ENCODE results near the gene TMEM30B. TPM values are rescaled to one million over a fixed set of nuclear protein-coding genes. Genes with fewer than 3 reads are reported as not detected.

TMEM30B gene, protein sequence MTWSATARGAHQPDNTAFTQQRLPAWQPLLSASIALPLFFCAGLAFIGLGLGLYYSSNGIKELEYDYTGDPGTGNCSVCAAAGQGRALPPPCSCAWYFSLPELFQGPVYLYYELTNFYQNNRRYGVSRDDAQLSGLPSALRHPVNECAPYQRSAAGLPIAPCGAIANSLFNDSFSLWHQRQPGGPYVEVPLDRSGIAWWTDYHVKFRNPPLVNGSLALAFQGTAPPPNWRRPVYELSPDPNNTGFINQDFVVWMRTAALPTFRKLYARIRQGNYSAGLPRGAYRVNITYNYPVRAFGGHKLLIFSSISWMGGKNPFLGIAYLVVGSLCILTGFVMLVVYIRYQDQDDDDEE
- total RNA-seq, result 0.10 and 0.20 TPM in 2 replicates

GRCh38 chr14:61281186-61281947 lies at the start of gene TMEM30B:
Gene TMEM30B, minus strand, starts transcription at chr14:61281338. Its CDS starts 191 bp downstream, at chr14:61281147.

DNA sequence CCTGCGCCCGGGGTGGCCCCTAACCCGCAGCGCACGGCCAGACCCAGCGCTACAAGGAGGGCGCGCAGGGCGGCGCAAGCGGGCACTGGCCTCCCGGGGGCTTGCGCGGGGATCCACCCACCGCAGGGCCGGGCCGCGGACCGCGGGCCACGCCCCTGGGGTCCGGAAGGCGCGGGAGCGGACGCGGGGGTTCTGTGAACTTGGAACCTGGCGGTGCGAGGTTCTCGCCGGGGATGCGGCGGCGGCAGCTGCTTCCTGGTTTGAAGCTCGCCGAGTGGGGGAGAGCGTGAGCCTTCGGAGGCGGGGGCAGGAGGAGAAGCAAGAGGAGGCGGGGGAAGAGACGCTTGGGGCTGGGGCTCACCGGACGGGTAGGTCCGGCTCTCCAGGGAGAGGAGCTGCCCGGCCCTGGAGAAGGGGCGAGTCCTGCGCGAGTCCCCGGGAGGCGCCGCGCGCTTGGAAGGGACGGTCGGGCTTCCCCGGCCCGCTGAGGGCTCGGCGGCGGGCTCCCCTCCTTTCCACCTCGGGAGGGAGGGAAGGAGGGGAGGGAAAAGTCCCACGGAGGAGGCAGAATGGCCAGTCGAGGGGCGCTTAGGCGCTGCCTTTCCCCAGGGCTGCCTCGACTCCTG lies 40.4 kb upstream of the TMEM30B start, which contains the start of gene PRKCH:
Gene PRKCH, plus strand, starts transcription at position 195 of the 626 bp plus-strand sequence. CDS start 523 bp downstream, outside the sequence.

Other genes starting within 250 kb of the TMEM30B start
- gene PRKCH, start 40.2 kb upstream of the TMEM30B start, total RNA-seq, result 104 and 107 TPM in 2 replicates